CD4-positive, alpha-beta T cell treated with Interleukin-1 beta for 1 hour (primary cell): ENCODE data around the gene HNRNPCL1.
"Not testable (repeated sequence)": the region's sequence is repeated elsewhere in the genome, so short reads cannot be mapped to it uniquely, and the experiment has no call there.

Experiments
- DNase-seq, 2 donors: peaks; one replicate each; pipeline ENCODE4 v3.0.0-alpha.2; 2020 to 2022

The HNRNPCL1 gene

DNA sequence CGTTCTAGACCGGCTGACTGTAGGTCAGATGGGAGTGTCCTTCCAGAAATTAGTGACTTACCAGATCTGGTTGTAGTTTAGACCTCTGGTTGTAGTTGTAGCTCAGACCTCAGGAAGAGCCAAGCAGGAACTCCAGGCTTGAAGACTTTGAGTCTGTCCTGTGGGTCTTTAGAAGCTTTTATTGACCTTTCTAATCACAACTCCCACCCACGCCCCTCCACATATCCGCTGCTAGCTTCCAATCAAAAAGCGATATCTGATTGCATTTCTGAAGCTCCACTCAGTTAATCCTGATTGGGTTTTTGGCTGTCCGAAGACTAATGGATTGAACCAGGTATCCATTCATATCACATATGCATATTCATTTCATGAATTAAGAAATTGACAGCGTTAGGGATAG, at the start of gene HNRNPCL1:
HNRNPCL1 (minus strand) TSS at position 101 of the 400 bp plus-strand sequence. CDS start 431 bp downstream, outside the sequence.
- DNase-seq, result not testable (repeated sequence)

DNA sequence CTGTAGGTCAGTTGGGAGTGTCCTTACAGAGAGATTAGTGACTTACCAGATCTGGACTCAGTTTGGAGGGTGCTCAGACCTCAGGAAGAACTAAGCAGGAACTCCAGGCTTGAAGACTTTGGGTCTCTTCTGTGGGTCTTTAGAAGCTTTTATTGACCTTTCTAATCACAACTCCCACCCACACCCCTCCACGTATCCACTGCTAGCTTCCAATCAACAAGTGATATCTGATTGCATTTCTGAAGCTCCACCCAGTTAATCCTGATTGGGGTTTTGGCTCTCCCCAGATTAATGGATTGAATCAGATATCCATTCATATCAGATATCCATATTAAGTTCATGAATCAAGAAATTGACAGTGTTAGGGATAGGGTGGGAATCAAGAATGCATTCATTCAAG, 49.6 kb upstream of the HNRNPCL1 start, which contains the start of gene PRAMEF10:
PRAMEF10 (minus strand) TSS at position 101 of the 400 bp plus-strand sequence. CDS start 2,423 bp downstream, outside the sequence.
- not testable (repeated sequence) for DNase-seq

DNA sequence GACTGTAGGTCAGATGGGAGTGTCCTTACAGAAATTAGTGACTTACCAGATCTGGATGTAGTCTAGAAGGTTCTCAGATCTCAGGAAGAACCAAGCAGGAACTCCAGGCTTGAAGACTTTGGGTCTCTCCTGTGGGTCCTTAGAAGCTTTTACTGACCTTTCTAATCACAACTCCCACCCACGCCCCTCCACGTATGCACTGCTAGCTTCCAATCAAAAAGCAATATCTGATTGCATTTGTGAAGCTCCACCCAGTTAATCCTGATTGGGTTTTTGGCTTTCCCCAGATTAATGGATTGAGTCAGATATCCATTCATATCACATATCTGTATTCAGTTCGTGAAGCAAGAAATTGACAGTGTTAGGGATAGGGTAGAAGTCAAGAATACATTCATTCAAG, 37.6 kb upstream of the HNRNPCL1 start, which contains the start of gene PRAMEF4:
PRAMEF4 (minus strand) TSS at position 101 of the 400 bp plus-strand sequence. CDS start 2,807 bp downstream, outside the sequence.
- not testable (repeated sequence) for DNase-seq

GRCh38 chr1:12878453-12878852, 29.9 kb upstream of the HNRNPCL1 start:
- DNase-seq, result not testable (repeated sequence)

DNA sequence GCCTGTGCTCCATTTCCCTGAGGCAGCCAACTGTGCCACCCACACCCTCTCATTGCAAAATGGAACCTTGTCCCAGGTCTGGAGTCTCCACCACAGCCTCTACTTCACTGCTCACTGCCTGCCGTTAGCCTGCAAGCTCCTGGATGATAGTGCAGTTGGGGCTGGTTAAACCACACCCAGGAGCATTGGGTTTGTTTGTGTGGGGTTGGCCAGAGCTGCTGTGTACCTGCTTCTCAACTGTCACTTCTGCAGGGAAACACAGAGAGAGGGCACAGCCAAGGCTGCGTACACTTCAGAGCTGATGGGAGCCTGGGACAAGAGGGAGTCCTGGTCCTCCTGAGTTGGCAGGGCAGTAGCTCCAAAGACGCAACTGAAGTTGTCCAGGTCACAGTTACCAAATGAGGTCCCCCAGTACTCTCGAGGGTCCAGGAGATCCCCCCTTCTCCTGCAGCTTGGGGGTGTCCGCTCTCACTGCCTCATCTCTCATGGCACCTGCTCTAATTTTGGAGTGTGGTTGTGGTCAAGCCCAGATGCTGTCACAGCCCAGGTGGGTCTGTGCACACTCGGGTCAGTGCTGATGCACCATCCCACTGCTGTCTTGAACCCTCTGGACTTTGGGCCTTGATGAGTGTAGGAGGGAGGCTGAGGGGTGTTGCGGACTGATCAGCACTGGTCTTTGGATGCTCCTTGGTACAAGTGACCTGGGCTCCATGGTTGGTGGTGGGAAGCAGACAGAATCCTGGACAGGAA, 14.8 kb upstream of the HNRNPCL1 start:
- DNase-seq, result not testable (repeated sequence)

- not testable (repeated sequence) for DNase-seq
These were observed 8.3 kb upstream of the HNRNPCL1 start, which contains the start of gene PRAMEF2 for GRCh38 chr1:12856786-12857185. PRAMEF2 (plus strand) TSS chr1:12857086; CDS start chr1:12859010, 1,924 bp downstream.

DNA sequence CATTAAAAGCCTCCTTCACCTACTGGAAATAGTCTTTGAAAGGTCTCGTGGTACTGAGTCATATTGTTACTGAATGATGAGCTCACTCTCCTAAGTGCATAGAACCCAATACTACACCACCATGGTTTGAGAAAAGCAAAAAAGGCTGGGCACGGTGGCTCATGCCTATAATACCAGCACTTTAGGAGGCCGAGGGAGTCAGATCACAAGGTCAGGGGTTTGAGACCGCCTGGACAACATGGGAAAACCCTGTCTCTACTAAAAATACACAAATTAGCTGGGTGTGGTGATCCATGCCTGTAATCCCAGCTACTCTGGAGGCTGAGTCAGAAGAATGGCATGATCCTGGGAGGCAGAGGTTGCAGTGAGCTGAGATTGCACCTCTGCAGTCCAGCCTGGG, 3.3 kb upstream of the HNRNPCL1 start:
- no peak for DNase-seq

GRCh38 chr1:12833251-12833650, 15.3 kb downstream of the HNRNPCL1 start:
- not testable (repeated sequence) for DNase-seq

GRCh38 chr1:12831310-12831709, 17.2 kb downstream of the HNRNPCL1 start, which contains the start of gene PRAMEF11:
PRAMEF11 (minus strand) TSS chr1:12831410; CDS start chr1:12828789, 2,621 bp downstream.
- not testable (repeated sequence) for DNase-seq

GRCh38 chr1:12819061-12819460, 29.5 kb downstream of the HNRNPCL1 start:
- DNase-seq, result not testable (repeated sequence)

GRCh38 chr1:12811409-12811784, 37.1 kb downstream of the HNRNPCL1 start:
- DNase-seq, result no peak

GRCh38 chr1:12810691-12811408, 37.7 kb downstream of the HNRNPCL1 start:
- no peak for DNase-seq

- no peak for DNase-seq
These were observed 38.6 kb downstream of the HNRNPCL1 start for GRCh38 chr1:12809933-12810332.

- no peak for DNase-seq
These were observed 48.8 kb downstream of the HNRNPCL1 start for GRCh38 chr1:12799730-12800129.

DNA sequence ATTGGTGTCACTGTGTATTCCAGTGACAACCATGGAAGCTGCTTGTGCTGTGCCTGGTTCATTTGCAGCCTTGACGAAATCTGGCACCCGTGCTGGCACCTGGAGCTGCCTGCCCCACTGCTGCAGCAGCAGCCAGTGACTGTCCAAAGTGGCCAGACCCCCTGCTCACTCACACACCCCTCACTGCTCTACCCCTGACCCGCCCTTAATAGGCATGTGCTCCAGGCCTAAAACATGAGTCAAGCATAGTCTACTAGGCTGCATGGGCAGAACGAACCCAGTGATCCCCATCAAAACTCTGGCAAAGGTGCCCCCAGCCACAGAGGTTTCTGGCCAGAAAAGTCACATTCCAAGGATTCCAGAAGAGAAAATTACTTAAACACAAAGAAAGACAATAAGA, 49.6 kb downstream of the HNRNPCL1 start:
- no peak for DNase-seq
